GM18520 (cell line): Measurements from ENCODE around the gene MRPS33.
A peak's percentile ranks its signal among the peaks of the same experiment; 100 is the strongest.
"Not testable (repeated sequence)": the region's sequence is repeated elsewhere in the genome, so short reads cannot be mapped to it uniquely, and the experiment has no call there.

Experiments
- ATAC-seq: cut with Tn5 transposase; IDR thresholded peaks from one replicate; pipeline ENCODE4 v1.9.1; 2021; ENCODE audit not compliant: unreplicated experiment

Gene MRPS33

DNA sequence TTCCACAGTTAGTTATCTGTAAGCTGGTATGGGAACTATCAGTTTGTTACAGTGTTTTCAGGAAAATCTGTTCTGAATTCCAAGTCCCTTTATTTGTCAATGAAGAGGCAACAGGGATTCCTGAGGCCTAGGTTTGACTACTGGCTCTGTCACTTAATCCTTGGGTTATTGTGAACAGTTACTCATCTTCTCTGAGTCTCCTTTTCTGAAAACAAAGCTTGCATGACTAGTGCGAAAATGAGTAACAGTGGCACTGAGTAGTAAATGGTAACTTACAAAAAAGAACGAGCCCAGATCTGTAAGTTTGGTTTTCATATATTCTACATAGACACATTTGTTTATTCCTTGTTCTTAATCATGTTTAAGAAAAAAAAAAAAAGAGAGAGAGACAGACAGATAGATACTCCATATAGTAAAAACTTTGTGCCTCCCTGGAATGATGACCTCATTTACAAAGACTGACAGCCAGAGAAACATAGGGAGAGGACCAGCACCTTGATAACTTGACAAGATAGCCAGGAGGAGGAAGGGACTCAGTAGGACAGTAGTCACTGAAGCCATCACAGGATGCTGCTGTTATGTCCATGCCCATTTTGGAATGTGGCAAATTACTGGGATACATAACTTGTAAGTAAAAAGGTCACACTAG lies 1.9 kb downstream of the MRPS33 start:
- ATAC-seq = no peak

DNA sequence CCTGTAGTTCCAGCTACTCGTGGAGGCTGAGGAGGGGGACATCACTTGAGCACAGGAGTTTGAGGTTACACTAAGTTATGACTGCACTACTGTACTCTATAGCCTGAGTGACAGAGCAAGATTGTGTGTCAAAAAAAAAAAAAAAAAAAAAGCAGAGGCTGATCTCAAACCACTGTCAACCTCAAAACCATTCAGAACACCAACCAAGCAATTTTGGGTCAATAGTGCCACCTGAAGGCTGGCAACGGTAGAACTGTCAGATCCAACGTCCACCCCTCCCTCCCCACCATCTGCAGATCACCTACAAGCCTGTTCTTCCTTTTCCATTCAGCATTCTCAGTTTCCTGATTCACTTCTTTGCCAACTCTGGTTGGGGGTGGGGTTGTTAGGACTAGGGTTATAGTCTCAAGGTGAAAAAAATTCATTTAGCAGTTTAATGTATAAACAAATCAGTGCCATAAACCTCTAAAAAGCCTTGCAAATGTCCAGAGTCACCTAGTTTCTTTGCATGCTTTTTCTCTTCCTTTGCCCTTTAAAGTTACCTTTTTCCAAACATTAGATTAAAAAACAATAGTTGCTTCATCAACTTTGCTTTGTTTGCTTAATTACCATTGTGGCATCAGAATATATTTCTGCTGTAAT lies 2.6 kb downstream of the MRPS33 start:
- ATAC-seq = peak; percentile 26

DNA sequence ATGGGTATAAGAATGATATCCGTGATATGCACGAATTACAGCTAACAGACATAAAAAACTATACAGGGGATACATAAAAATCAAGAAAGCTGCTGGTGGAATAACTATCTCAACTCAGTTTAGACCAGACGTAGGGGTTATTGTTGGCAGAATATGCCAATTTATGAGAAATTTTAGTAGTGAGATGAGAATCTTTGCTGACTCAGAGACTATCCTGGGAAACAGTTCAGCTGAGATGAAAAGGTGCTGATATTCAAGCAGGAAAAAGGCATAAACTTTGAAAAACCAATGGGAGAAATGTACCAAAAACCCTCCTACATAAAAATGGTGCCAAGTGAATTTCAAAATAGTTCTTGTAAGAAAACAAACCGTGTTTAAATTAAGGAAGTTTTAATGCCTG lies 3.3 kb downstream of the MRPS33 start:
- no peak for ATAC-seq

DNA sequence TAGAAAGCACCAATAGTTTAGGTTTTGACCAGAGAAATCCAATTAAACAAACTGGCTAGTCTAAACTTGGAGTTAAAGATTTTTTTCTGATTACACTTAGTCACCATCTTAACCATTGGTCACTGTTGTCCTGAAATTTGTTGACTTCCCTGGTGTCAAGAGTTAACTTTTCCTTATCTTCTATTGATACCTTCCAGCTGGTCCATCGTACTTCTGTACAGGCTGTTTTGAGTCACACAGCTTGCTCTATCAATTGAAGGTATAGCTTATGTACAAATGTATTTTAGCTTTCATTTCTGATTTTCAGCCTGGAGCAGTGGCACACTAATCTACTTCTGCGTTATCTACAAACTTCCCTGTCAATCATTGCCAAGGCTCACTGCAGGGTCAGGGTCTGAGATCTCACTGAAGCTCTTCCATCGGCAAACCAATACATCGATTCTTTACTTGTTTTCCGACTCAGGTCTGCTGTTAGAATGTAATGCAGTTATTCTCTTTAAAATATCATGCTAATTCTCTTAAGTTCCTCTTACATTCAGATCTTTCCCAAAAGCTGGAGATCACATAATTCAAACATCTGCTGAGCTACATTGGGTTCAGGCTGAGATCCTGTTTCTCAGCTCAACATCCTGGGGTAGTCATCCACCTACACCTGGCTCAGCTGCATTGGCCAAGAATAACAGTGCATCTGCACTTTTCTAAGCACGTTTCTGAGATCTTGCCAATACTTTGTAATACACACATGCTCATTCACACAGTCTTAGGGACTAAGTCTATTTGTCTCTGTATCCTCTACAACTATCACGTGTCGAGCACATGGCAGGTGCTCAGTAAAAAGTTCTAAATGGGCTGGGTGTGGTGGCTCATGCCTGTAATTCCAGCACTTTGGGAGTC lies 11.3 kb downstream of the MRPS33 start:
- ATAC-seq = no peak

DNA sequence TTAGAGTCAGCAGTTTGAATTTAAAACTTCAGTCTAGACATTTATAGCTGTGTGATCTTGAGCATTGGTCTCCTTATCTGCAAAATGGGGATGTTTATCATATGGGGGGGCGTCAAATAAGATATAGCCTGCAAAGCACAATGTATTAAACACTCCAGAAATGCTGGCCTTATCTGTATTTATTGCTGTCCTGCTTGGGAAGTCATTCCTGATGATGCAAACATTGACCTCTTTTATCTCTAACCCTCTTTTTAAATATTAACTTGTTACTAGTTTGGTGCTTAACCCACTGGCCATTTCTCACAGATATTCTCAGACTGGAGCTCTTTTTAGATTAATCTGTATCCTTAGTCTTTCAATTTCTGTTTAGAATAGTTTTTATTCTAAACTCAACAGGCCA lies 13.2 kb downstream of the MRPS33 start:
- no peak for ATAC-seq

DNA sequence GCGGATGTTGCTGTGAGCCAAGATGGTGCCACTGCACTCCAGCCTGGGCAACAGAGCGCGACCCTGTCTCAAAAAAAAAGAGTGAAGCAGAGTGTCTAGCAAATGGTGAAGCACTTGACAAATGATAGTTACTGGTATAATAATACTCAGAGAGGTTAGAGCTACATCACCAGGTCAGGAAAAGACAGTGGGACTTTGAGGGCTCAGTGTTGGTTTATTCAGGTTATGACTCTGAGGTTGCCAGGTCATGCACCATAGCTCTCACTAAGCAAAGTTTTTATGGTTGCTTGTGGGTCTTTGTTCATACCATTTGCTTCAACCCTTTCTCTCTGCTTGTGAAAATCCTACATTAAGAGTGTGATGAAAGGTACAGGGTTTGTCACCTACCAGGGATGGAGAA lies 13.6 kb downstream of the MRPS33 start:
- no peak for ATAC-seq

DNA sequence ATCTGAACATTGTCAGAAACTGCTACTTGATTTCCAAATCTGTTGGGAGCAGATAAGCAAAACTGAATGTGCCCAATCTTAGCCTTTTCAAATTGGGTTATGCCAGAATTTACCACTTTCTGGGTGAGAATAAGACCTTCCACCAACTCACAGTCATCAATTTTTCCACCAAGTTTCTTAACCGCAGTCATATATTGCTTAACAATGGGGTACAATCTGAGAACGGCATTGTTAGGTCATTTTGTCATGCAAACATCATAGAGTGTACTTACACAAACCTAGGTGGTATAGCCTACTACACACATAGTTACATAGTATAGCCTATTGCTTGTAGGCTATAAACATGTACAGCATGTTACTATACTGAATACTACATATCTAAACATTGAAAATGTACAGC lies 16.0 kb downstream of the MRPS33 start:
- ATAC-seq = no peak

DNA sequence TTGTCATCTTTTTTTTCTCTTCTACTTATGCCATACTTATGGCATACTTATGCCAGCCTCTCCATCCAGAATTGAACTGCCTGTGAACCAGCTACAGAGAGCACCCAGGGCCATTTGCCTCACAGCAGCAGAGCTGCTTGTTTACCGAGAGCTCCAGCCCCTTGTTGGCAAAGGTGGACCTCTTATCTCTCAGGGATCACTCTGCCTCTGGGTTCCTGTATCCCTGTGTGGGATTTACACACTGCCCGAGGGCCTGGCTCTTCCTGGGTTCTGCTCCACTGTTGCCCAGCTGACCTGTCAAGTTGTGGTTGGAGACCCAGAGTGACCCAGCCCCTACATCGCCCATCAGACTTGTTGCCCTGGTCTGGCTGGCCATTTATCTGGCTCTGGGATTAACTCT lies 22.3 kb downstream of the MRPS33 start:
- no peak for ATAC-seq

DNA sequence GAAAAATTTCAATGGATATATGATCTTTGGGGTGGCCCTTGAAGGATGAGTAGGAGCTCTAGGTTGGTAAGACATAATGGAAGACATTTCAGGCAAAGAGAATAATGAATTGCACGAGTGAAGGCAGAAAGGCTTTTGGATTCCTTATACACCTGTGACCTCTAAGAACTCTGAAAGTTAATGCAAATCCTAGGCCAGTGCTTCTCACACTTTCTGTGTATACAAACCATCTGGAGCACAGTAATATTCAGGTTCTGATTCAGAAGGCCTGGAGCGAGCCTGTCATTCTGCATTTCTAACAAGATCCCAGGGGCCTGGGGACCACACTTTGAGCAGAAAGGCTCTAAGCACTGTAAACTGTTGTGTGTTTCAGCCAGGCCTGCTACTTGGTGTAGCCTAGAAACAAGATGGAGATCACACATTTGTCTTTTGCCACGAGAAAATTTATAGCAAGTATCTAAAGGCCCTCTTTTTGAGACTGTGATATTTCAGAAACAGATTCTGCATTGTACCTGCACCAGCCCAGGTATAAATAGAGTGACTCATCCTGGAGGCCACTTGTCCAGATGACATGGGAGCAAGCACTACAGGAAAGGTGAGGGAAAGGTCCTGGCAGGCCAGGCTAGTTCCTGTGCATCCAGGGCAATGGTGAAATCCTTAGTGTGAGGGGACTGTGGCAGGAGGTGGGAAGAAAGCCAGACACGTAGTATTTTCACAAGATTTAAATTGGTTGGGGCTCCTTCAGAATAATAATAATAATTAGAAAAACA lies 24.4 kb downstream of the MRPS33 start:
- no peak for ATAC-seq

DNA sequence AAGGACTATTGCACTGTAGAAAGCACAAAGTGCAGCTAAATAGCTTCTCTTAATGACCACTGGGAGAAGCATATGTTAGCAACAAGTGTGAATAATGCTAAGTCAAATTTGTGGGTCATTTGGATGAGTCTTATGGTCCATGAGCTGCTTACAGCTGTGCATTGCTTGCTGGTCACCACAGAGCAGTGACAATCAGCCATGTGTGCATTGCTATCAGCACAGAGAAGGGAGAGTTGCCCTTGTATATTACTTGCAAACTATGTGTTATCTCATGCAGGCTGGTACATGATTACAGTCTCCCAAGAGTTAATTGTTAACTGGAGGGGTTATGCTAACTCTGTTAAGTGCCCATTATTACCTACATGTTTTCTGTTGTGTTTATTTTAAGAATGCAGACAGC lies 25.7 kb downstream of the MRPS33 start:
- ATAC-seq = peak; percentile 61

DNA sequence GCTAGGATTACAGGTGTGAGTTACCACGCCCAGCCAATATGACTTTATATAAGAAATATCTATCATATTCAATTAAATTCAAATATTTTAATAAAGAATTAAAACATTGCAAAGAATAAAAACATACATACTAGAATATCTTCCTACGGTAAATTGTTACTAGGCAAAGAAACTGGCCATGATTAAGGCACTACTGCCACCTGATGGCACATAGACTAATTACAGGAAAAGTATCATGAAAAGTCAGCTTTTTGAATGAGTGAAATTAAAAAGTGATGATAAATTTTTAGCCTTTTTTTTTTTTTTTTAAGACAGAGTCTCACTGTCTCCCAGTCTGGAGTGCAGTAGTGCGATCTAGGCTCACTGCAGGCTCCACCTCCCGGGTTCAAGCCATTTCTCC lies 30.9 kb downstream of the MRPS33 start:
- ATAC-seq = no peak

DNA sequence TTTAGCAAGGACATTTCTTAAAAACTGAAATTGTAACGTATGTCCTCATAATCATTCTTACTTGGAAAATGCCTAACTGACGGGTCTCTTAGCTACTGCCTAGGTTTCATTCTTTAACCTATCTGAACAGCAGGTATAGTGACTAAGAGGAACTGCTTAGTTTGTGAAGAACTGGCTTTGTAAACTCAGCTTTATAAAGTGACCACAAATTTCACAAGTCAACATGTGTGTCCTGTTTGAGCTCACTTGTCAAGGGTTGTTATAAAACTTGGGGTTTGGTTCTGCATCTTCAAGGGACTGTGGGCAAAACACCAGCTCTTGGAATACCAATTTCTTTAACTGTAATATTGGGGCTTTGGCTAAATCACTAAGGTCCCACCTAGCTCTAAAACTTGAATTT lies 32.2 kb downstream of the MRPS33 start:
- ATAC-seq = peak; percentile 68

DNA sequence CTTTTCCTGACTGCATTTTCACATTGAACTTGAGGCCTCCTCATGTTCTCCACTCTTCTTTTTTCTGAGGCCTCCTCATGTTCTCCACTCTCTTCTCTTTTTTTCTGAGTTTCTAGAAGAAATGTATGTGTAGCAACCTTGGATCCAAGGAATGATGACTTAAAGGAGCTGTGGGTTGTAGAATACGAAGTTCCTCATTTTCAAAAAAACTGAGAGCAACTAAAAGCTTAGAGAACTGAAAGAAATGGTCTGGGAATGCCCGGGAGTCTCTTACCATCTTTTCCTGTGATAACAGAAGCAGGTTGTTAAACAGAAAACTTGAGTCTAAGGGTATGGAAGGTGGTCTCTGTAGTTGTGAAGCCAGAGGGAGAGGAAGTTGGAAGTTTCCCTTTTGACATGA lies 32.8 kb downstream of the MRPS33 start:
- ATAC-seq = no peak

DNA sequence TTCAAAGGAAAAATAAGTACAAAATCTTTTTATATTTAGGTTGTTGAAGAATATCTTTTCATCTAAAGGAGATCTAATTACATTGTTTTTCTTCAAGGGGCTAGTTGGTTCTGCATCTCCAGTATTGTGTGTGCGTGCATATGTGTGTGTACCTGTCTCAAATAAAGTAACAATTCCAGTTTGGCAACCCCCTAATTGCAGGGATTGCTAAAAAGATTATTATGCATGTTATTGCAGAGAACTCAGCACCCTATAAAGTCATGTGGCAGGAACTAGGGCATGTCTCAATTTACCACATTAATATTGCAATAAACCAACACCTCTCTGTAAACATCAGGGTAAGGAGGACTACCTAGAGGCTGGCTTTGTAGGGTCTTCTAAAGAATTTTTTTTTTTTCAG lies 37.0 kb downstream of the MRPS33 start:
- ATAC-seq = no peak

DNA sequence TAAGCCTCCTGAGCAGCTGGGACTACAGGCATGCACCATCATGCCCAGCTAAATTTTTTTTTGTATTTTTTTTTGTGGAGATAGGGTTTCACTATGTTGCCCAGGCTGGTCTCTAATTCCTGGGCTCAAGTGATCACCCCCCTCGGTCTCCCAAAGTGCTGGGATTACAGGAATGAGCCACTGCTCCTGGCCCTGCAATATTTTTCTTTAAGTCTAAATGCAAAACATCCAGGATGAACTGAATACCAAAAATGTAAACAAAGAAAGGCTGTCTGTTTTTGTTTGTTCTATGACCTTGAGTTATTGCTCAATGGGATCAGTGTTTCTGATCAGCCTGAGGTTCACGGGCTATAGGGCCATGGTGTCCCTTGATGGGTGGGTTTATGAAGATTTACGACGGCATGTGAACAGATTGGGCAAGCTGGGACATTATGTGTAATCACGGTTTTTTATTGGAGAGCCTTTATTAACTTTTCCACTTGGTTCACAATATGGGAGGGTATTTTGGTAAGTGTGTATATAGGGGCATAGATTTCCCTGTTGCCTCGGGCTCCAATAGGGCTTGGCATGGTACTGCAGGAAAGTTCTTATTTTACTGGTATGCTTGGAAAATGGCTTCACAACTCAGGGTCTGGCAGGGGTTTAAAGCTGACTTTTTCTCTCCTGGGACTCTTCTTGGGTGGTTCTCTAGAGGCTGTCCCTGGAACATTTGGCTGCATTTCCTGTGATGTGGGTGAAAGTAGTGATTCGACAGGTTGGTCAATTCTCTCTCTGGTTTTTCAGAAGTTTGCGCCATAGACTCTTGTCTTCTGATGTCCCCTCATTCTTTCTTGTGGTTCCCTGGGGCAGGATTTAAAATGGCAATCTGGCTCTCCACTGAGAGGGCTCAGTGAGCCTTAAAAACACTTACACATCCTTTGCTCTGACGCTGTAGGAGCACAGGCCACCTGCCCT lies 41.6 kb downstream of the MRPS33 start:
- ATAC-seq = no peak

DNA sequence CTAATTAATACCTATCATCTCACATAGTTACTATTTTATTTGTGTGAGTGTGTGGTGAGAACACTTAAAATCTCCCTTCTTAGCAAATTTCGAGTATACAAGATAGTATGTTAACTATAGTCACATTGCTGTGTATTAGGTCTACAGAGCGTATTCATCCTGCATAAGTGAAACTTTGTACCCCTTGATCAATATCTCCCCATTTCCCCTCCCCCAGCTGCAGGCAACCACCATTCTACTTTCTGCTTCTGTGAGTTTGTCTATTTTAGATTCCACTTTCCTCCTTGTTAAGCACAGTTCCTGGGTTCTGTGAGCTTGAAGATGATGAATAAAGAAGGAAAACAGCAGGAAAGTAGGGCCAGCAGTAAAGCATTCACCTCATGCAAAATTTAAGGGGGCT lies 42.4 kb downstream of the MRPS33 start:
- no peak for ATAC-seq

DNA sequence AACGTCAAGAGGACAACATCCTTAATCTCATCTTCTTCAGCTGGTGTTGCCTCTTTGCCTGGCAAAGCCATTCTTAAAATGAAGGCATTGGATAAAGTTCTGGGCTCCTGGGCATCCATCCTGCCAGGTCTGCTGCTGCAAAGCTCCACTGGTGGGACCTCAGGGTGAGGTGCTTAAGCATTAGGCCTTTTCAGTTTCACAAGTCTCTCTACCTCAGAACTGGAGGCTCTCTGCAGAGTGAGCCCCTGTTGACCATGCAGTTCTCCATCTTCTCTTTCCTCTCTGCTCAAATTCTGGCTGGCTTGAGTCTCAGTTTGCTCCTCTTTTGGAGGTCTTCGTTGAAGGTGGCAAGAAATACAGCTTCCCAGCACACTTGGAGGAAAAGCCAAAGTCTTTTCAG lies 47.3 kb downstream of the MRPS33 start:
- no peak for ATAC-seq

DNA sequence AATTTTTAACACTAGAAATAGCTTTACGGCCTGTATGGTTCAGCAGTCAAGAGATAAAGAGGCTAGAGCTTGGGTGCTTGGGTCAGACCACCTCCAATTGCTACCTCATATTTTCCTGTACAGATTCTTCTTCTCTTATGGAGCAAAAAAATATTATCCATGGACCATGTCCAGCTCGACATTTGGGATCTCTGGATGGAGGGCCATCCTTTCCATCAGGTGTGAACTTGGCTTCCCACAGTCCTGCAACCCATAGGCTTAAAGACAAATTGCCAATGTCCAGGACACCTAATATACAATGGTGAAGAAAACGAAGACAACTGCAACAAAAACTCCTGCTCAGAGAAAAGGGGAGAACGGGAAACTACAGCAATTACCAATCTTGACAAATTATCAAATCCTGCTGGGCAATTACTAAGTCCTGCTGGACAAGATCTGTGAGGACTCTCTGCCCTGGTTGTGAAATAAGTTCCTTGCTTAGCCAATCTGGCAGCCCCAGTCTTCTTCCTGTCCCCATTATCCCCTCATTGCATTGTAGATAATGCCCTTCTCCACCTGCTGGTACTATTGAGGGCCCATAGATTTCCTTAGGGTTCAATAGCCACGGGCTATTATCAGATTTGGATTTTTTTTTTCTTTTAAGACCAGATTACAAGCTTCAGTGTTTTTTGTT lies 48.1 kb downstream of the MRPS33 start:
- no peak for ATAC-seq

DNA sequence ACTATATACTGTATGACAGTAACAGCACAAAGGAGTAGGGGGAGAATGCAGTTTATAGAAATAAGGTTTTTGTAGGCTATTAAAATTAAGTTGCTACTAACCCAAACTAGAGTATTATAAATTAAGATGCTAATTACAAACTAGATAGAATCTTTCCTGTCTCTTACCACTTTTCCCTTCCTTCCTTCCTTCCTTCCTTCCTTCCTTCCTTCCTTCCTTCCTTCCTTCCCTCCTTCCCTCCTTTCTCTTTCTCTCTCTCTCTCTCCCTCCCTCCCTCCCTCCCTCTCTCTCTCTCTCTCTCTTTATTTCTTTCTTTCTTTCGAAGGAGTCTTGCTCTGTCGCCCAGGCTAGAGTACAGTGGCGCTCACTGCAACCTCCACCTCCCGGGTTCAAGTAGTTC lies 53.6 kb downstream of the MRPS33 start:
- ATAC-seq = no peak

DNA sequence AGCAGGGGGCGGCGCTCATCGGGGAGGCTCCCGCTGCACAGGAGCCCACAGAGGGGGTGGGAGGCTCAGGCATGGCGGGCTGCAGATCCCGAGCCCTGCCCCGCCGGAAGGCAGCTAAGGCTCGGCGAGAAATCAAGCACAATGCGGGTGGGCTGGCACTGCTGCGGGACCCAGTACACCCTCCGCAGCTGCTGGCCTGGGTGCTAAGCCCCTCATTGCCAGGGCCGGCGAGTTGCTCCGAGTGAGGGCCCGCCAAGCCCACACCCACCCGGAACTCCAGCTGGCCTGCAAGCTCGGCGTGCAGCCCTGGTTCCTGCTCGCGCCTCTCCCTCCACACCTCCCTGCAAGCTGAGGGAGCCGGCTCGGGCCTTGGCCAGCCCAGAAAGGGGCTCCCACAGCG lies 57.8 kb downstream of the MRPS33 start:
- ATAC-seq = not testable (repeated sequence)
